HUES64 (cell line): ENCODE measurements around the gene CYB5B.
A peak's percentile ranks its signal among the peaks of the same experiment; 100 is the strongest.

Experiments
- H3K27ac ChIP-seq: 2 replicates; pipeline ENCODE4 v1.7.0; 2013; ENCODE audit warnings: low read depth, low read length, inconsistent platforms
- H3K27me3 ChIP-seq: 2 replicates; pipeline ENCODE4 v1.6.1; 2013; ENCODE audit warnings: mild to moderate bottlenecking, low read length; ENCODE audit not compliant: insufficient read depth
- H3K36me3 ChIP-seq: 2 replicates; pipeline ENCODE4 v1.6.1; 2013; ENCODE audit warnings: mild to moderate bottlenecking, low read length; ENCODE audit not compliant: insufficient read depth
- H3K4me1 ChIP-seq: 2 replicates; pipeline ENCODE4 v1.6.1; 2013; ENCODE audit warnings: mild to moderate bottlenecking, low read length, moderate library complexity; ENCODE audit not compliant: insufficient read depth
- H3K4me3 ChIP-seq: 2 replicates; pipeline ENCODE4 v1.5.1; 2013; ENCODE audit warnings: mild to moderate bottlenecking, low read length, moderate library complexity
- H3K9ac ChIP-seq: 2 replicates; pipeline ENCODE4 v1.6.1; 2013; ENCODE audit warnings: mild to moderate bottlenecking, low read depth, low read length
- H3K9me3 ChIP-seq: 2 replicates; pipeline ENCODE4 v1.6.1; 2013; ENCODE audit warnings: low read depth, low read length; ENCODE audit not compliant: insufficient read depth
- WGBS: fragments of 150-250, 120-280 bp; methylation state at CpG from one replicate; pipeline ENCODE4 v1.1.7; 2013; ENCODE audit warnings: missing lambda C conversion rate; 5-methylcytosine and 5-hydroxymethylcytosine counted together

Gene CYB5B

GRCh38 chr16:69396187-69397061 lies 28.0 kb upstream of the CYB5B start:
- Histone ChIP-seq H3K27me3 (no peaks in the 10 kb centered on the region), H3K4me1 (peaks cover 12% of the 10 kb centered on the region; the same call in 1 of the 2 replicates), H3K9me3 (no peaks in the 10 kb centered on the region), H3K27ac (peak overlapping the region; percentile 1; the same call in 1 of the 2 replicates), H3K4me3 (no peak overlapping the region), H3K36me3 (no peaks in the 10 kb centered on the region), H3K9ac (no peak overlapping the region)
- 56% methylated on average over 13 of the region's 13 CpGs for WGBS

GRCh38 chr16:69397821-69398521 lies 26.4 kb upstream of the CYB5B start:
- Histone ChIP-seq H3K9me3 (no peaks in the 10 kb centered on the region), H3K4me1 (peaks cover 12% of the 10 kb centered on the region; the same call in 1 of the 2 replicates), H3K36me3 (no peaks in the 10 kb centered on the region), H3K27me3 (no peaks in the 10 kb centered on the region), H3K27ac (no peak overlapping the region), H3K9ac (no peak overlapping the region), H3K4me3 (no peak overlapping the region)
- WGBS = 50% methylated on average over 6 of the region's 6 CpGs

GRCh38 chr16:69399361-69399760 lies 25.1 kb upstream of the CYB5B start:
- Histone ChIP-seq H3K4me1 (peaks cover 17% of the 10 kb centered on the region; the same call in 1 of the 2 replicates), H3K27me3 (no peaks in the 10 kb centered on the region), H3K9me3 (no peaks in the 10 kb centered on the region), H3K4me3 (no peak overlapping the region), H3K27ac (no peak overlapping the region), H3K36me3 (no peaks in the 10 kb centered on the region), H3K9ac (no peak overlapping the region)
- WGBS = 90% methylated on average over 3 of the region's 3 CpGs

GRCh38 chr16:69402439-69402838 lies 22.0 kb upstream of the CYB5B start:
- 93% methylated on average over 2 of the region's 4 CpGs for WGBS
- Histone ChIP-seq H3K4me3 (no peak overlapping the region), H3K27ac (no peak overlapping the region), H3K36me3 (no peaks in the 10 kb centered on the region), H3K9me3 (no peaks in the 10 kb centered on the region), H3K4me1 (peaks cover 14% of the 10 kb centered on the region; the same call in 1 of the 2 replicates), H3K9ac (no peak overlapping the region), H3K27me3 (no peaks in the 10 kb centered on the region)

DNA sequence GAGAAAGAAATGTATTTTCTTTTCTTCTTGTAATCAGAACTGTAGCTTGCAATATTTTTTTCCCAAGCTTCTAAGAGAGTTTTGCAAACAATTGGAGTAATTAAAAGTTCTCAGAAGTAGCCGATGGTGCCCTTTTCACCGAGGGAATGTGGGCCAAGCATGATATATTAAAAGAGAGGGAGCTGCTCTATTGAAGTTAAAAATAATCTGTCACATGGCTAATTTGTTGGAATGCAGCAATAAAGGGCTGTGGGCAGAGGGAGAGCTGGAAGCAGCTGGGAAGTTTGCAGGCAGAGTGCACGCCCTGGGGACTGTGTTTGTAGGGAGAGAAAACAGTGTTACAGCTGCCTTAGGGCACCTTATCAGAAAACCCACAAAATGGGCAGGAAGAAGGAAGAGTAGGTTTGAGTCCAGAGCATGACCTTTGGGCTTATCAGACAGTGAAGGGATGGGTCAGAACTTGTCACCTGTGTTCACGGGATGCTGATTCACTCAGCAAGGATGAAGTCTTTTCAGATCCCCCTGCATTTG lies 20.1 kb upstream of the CYB5B start:
- Histone ChIP-seq H3K9me3 (no peaks in the 10 kb centered on the region), H3K27me3 (no peaks in the 10 kb centered on the region), H3K4me3 (no peak overlapping the region), H3K36me3 (no peaks in the 10 kb centered on the region), H3K4me1 (peaks cover 9% of the 10 kb centered on the region; the same call in 1 of the 2 replicates), H3K9ac (no peak overlapping the region), H3K27ac (no peak overlapping the region)
- 54% methylated on average over 4 of the region's 4 CpGs for WGBS

- Histone ChIP-seq H3K9ac (no peak overlapping the region), H3K36me3 (no peaks in the 10 kb centered on the region), H3K27ac (no peak overlapping the region), H3K27me3 (no peaks in the 10 kb centered on the region), H3K9me3 (no peaks in the 10 kb centered on the region), H3K4me1 (peaks cover 9% of the 10 kb centered on the region; the same call in 1 of the 2 replicates), H3K4me3 (no peak overlapping the region)
- WGBS = 96% methylated on average over 2 of the region's 2 CpGs
These were observed 19.1 kb upstream of the CYB5B start for GRCh38 chr16:69405326-69405725.

DNA sequence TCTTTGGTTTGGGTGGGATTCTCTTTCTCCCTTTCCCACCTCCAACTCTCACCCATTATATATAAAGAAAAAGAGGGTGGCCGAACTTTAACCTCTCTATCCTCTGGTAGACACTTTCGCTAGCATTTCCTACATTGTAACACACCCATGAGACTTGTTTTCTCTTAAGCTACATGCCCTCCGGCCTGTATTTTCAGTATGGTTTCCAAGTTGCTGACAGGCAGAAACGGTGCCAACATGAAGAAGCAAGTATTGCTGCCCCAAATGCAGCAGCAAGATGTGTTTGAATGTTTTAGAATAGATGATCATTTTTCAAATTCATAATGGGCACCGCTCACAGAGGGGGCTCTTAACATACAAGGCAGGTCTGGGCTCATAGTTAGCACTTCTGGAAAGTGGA lies 18.7 kb upstream of the CYB5B start:
- 93% methylated on average over 5 of the region's 5 CpGs for WGBS
- H3K4me1 ChIP-seq = peaks cover 9% of the 10 kb centered on the region; the same call in 1 of the 2 replicates
- H3K9ac ChIP-seq = no peak overlapping the region
- H3K36me3 ChIP-seq = no peaks in the 10 kb centered on the region
- no peak overlapping the region for H3K4me3 ChIP-seq
- H3K27me3 ChIP-seq = no peaks in the 10 kb centered on the region
- H3K9me3 ChIP-seq = no peaks in the 10 kb centered on the region
- no peak overlapping the region for H3K27ac ChIP-seq

- Histone ChIP-seq H3K4me1 (peaks cover 9% of the 10 kb centered on the region; the same call in 1 of the 2 replicates), H3K9ac (no peak overlapping the region), H3K36me3 (no peaks in the 10 kb centered on the region), H3K27me3 (no peaks in the 10 kb centered on the region), H3K27ac (no peak overlapping the region), H3K9me3 (no peaks in the 10 kb centered on the region), H3K4me3 (no peak overlapping the region)
- 93% methylated on average over 9 of the region's 9 CpGs for WGBS
These were observed 17.6 kb upstream of the CYB5B start for GRCh38 chr16:69406780-69407331.

GRCh38 chr16:69407702-69408323 lies 16.6 kb upstream of the CYB5B start:
- no peaks in the 10 kb centered on the region for H3K27me3 ChIP-seq
- H3K36me3 ChIP-seq = no peaks in the 10 kb centered on the region
- H3K4me1 ChIP-seq = peaks cover 9% of the 10 kb centered on the region; the same call in 1 of the 2 replicates
- no peaks in the 10 kb centered on the region for H3K9me3 ChIP-seq
- H3K4me3 ChIP-seq = no peak overlapping the region
- H3K27ac ChIP-seq = no peak overlapping the region
- no peak overlapping the region for H3K9ac ChIP-seq
- 92% methylated on average over 7 of the region's 7 CpGs for WGBS

GRCh38 chr16:69408475-69408874 lies 15.9 kb upstream of the CYB5B start:
- no peak overlapping the region for H3K27ac ChIP-seq
- no peaks in the 10 kb centered on the region for H3K27me3 ChIP-seq
- H3K36me3 ChIP-seq = no peaks in the 10 kb centered on the region
- 88% methylated on average over 6 of the region's 6 CpGs for WGBS
- no peaks in the 10 kb centered on the region for H3K9me3 ChIP-seq
- H3K4me1 ChIP-seq = peaks cover 9% of the 10 kb centered on the region; the same call in 1 of the 2 replicates
- no peak overlapping the region for H3K9ac ChIP-seq
- H3K4me3 ChIP-seq = no peak overlapping the region
